ENCODE results near the gene ISM1.

ISM1 gene

GRCh38 chr20:13251904-13252297, 30.8 kb downstream of the ISM1 start:
- TF ChIP-seq, protein P1, sequence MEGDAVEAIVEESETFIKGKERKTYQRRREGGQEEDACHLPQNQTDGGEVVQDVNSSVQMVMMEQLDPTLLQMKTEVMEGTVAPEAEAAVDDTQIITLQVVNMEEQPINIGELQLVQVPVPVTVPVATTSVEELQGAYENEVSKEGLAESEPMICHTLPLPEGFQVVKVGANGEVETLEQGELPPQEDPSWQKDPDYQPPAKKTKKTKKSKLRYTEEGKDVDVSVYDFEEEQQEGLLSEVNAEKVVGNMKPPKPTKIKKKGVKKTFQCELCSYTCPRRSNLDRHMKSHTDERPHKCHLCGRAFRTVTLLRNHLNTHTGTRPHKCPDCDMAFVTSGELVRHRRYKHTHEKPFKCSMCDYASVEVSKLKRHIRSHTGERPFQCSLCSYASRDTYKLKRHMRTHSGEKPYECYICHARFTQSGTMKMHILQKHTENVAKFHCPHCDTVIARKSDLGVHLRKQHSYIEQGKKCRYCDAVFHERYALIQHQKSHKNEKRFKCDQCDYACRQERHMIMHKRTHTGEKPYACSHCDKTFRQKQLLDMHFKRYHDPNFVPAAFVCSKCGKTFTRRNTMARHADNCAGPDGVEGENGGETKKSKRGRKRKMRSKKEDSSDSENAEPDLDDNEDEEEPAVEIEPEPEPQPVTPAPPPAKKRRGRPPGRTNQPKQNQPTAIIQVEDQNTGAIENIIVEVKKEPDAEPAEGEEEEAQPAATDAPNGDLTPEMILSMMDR (IDR thresholded peaks at IDR 0.05; ENCODE audit: low read depth, low read length, missing control alignments) = no peak
- DNase-seq (ENCODE audit: low read depth) = no peak
- no peak overlapping the region for H3K4me3 ChIP-seq (ENCODE audit: low read depth, low read length)

GRCh38 chr20:13255356-13255755, 34.3 kb downstream of the ISM1 start:
- TF ChIP-seq, protein P1 (IDR thresholded peaks at IDR 0.05; ENCODE audit: low read depth, low read length, missing control alignments) = no peak
- no peak for DNase-seq (ENCODE audit: low read depth)
- no peak overlapping the region for H3K4me3 ChIP-seq (ENCODE audit: low read depth, low read length)

DNA sequence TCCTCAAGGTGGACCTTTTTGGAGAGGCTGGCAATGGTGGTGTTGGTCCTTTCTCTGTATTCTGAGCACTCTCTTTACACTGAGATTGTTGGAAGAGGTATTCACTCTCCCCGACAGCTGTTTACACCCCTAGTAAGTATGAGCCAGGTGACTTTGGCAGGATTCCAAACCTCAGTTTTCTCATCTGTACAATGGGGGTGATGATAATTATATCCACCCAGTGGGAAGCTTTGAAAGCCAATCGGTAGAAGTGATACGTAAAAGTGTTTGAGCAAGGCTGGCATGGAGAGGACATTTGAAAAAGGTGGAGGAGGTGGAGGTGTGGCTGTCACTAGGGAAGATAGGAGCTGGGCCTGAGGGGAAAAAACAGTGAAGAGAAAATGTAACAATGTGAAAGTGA, 35.5 kb downstream of the ISM1 start:
- no peak for DNase-seq (ENCODE audit: low read depth)
- no peak overlapping the region for H3K4me3 ChIP-seq (ENCODE audit: low read depth, low read length)
- TF ChIP-seq, protein P1 (IDR thresholded peaks at IDR 0.05; ENCODE audit: low read depth, low read length, missing control alignments) = no peak

- DNase-seq (ENCODE audit: low read depth) = no peak
- TF ChIP-seq, protein P1 (IDR thresholded peaks at IDR 0.05; ENCODE audit: low read depth, low read length, missing control alignments) = no peak
- H3K4me3 ChIP-seq (ENCODE audit: low read depth, low read length) = no peak overlapping the region
Measured at GRCh38 chr20:13259921-13260320, 38.8 kb downstream of the ISM1 start.

DNA sequence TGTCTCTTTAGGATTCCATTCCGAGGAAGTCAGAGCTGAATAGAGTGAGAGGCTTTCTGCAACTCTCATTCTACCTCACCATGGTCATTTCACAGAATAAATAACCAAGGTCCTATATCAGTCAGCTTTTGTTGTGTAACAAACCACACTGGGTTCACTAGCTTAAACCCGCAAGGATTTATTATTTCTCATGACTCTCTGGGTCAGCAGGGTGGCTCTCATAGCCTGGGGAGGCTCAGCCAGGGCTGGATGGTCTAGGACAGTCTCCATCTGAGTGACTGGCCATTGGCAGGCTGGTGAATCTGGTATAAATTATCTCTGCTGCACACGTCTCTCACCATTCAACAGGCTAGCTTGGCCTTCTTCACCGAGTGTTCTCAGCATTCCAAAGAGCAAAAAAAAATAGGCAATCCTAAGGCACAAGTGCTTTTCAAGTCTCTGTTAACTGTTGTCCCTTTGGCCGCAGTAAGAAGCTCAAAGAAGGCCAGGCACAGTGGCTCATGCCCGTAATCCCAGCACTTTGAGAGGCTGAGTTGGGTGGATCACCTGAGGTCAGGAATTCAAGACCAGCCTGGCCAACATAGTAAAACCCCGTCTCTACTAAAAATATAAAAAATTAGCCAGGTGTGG, 39.7 kb downstream of the ISM1 start:
- TF ChIP-seq, protein P1 (IDR thresholded peaks at IDR 0.05; ENCODE audit: low read depth, low read length, missing control alignments) = no peak
- no peak for DNase-seq (ENCODE audit: low read depth)

GRCh38 chr20:13261460-13262301, 40.6 kb downstream of the ISM1 start:
- TF ChIP-seq, protein P1 (IDR thresholded peaks at IDR 0.05; ENCODE audit: low read depth, low read length, missing control alignments) = peak; percentile 77
- no peak for DNase-seq (ENCODE audit: low read depth)
- no peak overlapping the region for H3K4me3 ChIP-seq (ENCODE audit: low read depth, low read length)

More for the DNA sequence above, 39.7 kb downstream of the ISM1 start:
- H3K4me3 ChIP-seq (ENCODE audit: low read depth, low read length) = no peak overlapping the region

Data from GM12864 (cell line).